Upper lobe of right lung (tissue), 1 donor: ENCODE measurements around the gene KRTAP9-8. TPM values are rescaled to one million over a fixed set of nuclear protein-coding genes. Genes with fewer than 3 reads are reported as not detected.
"Not testable (repeated sequence)": the region's sequence is repeated elsewhere in the genome, so short reads cannot be mapped to it uniquely, and the experiment has no call there.

Experiments
- ATAC-seq: fragments of 200-7000 bp; cut with Tn5 transposase; one replicate; pipeline ENCODE4 v1.9.1; 2020; ENCODE audit warnings: mild to moderate bottlenecking, moderate library complexity
- DNase-seq: peaks from one replicate; pipeline ENCODE4 v3.0.0-alpha.2; 2020
- H3K27ac ChIP-seq: fragments of 200-600 bp; one replicate; pipeline ENCODE4 v1.8.0; 2022
- H3K27me3 ChIP-seq: fragments of 200-600 bp; one replicate; pipeline ENCODE4 v1.8.0; 2022; ENCODE audit warnings: mild to moderate bottlenecking
- H3K36me3 ChIP-seq: fragments of 200-600 bp; one replicate; pipeline ENCODE4 v1.8.0; 2022
- H3K4me1 ChIP-seq: fragments of 200-600 bp; one replicate; pipeline ENCODE4 v1.8.0; 2022
- H3K4me3 ChIP-seq: fragments of 200-600 bp; one replicate; pipeline ENCODE4 v1.8.0; 2022; ENCODE audit warnings: mild to moderate bottlenecking
- H3K9me3 ChIP-seq: fragments of 200-600 bp; one replicate; pipeline ENCODE4 v1.8.0; 2022
- CTCF ChIP-seq: fragments of 200-600 bp; IDR thresholded peaks from one replicate; pipeline ENCODE4 v1.8.0; 2022; ENCODE audit warnings: antibody characterized with exemption
- intact Hi-C: fragments of 100-400 bp; cut with DNase I; formaldehyde crosslinking; loops from one replicate; pipeline ENCODE4 v1.11.0; 2022
- total RNA-seq: library from RNA; stranded (reverse); fragmentation: NEBNext Ultra II Directional; extraction: Animal tissue kit (Norgen Biotek cat#: 25700); gene quantifications from one replicate; pipeline ENCODE4 v1.2.1, GENCODE V29; 2021
- donor health status: DM: no; HTN: yes; CAD: no; lungs with severe emphysema.

Gene KRTAP9-8
- total RNA-seq, 1 donor from 2014 or later: not detected

DNA sequence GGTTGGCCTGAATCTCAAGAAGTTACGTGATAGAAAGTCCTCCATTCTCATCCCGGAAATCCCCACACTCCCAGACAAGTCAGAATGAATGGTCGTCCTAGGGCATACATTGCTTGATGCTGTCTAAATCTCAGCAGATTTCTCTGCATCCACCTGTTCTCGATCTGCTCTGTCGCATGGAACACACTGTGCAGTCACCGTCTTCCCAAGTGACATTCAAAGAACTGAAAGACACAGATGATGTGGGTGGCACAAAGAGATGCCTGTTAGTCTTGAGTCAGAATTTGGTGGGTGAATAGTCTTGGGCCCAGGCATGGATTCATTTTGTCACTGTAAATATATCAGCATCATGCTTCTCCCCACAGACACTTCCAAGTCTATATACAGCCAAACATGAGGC is 6.1 kb upstream of the KRTAP9-8 start:
- intact Hi-C loops: no loop called here
- H3K4me3 ChIP-seq: no peak overlapping the region
- H3K27ac ChIP-seq: no peak overlapping the region
- H3K9me3 ChIP-seq: no peaks in the 10 kb centered on the region
- no peak for TF ChIP-seq CTCF
- ATAC-seq: no peak
- peaks cover 5% of the 10 kb centered on the region for H3K27me3 ChIP-seq
- no peaks in the 10 kb centered on the region for H3K4me1 ChIP-seq
- no peak for DNase-seq
- H3K36me3 ChIP-seq: no peaks in the 10 kb centered on the region

DNA sequence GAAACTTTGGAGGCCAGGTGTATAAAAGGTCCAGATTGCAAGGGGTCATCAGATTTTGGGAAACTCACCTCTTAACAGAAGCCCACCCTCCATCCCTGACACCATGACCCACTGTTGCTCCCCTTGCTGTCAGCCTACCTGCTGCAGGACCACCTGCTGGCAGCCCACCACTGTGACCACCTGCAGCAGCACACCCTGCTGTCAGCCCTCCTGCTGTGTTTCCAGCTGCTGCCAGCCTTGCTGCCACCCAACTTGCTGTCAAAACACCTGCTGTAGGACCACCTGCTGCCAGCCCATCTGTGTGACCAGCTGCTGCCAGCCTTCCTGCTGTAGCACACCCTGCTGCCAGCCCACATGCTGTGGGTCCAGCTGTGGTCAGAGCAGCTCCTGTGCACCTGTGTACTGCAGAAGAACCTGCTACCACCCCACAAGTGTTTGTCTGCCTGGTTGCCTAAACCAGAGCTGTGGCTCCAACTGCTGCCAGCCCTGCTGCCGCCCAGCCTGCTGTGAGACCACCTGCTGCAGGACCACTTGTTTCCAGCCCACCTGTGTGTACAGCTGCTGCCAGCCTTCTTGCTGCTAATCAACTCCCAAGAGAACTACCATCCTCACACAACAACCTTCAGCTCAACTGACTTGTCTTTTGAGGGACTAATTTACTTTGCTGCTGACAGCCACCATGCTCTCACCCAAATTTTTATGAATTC is 5.2 kb upstream of the KRTAP9-8 start, which contains the start of gene KRTAP9-3:
Gene KRTAP9-3, plus strand, starts transcription at position 51 of the 707 bp plus-strand sequence. Its CDS starts 53 bp downstream, at position 104.
- intact Hi-C loops, DNase-seq, H3K4me3 ChIP-seq, ATAC-seq, H3K4me1 ChIP-seq, H3K36me3 ChIP-seq, H3K27me3 ChIP-seq, H3K9me3 ChIP-seq, H3K27ac ChIP-seq: not testable (repeated sequence)

GRCh38 chr17:41237116-41237515 is 683 bp upstream of the KRTAP9-8 start:
- H3K27me3 ChIP-seq, H3K27ac ChIP-seq, H3K4me1 ChIP-seq, H3K36me3 ChIP-seq, DNase-seq, H3K4me3 ChIP-seq, H3K9me3 ChIP-seq, intact Hi-C loops, ATAC-seq: not testable (repeated sequence)

GRCh38 chr17:41246995-41247787 is 9.4 kb downstream of the KRTAP9-8 start:
- H3K36me3 ChIP-seq, ATAC-seq, H3K4me3 ChIP-seq, H3K27me3 ChIP-seq, DNase-seq, intact Hi-C loops, H3K9me3 ChIP-seq, H3K4me1 ChIP-seq, H3K27ac ChIP-seq: not testable (repeated sequence)

GRCh38 chr17:41249637-41250240 is 11.9 kb downstream of the KRTAP9-8 start, which contains the start of gene KRTAP9-4:
KRTAP9-4 (plus strand) TSS chr17:41249687; CDS start chr17:41249721, 34 bp downstream.
- H3K4me1 ChIP-seq, ATAC-seq, H3K36me3 ChIP-seq, H3K9me3 ChIP-seq, H3K27ac ChIP-seq, intact Hi-C loops, H3K27me3 ChIP-seq, DNase-seq, H3K4me3 ChIP-seq: not testable (repeated sequence)

DNA sequence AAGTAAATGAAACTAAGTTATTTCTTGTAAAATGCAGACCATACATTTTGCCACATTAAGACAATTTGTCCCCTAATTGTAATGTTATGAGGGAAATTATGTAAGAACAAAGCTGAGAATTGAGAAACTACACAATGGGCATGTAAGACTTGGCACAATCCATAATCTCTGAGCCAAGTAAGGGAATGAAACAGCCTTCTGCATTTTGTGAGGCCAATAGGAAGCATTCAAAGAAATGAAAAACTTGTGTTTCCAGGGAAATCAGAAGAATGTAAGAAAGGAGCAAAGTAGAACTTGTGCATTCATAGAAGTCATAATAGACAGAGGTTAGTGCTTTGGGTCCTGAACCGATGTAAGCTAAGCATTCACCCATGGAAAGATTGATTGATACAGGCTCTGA is 13.5 kb downstream of the KRTAP9-8 start:
- Histone ChIP-seq H3K36me3 (no peaks in the 10 kb centered on the region), H3K27me3 (peaks cover under 1% of the 10 kb centered on the region), H3K4me1 (no peaks in the 10 kb centered on the region), H3K27ac (no peak overlapping the region), H3K4me3 (no peak overlapping the region), H3K9me3 (no peaks in the 10 kb centered on the region)
- ATAC-seq (no peak), DNase-seq (no peak)
- intact Hi-C loops: no loop called here
- no peak for TF ChIP-seq CTCF

DNA sequence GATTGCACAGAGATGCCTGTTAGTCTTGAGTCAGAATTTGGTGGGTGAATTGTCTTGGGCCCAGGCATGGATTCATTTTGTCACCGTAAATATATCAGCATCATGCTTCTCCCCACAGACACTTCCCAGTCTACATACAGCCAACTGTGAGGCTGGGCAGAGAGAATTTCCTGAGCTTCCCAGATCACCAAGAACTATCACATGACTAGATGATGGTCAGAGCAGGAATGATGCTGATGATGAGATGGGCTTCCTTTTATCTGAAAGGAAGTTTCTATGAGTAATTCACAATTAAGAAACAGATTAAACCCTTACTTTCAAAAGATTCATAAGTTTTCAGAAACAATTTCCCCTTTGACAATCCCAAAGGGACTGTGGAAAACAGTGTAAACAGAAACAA is 17.1 kb downstream of the KRTAP9-8 start:
- Histone ChIP-seq H3K27ac (no peak overlapping the region), H3K9me3 (no peaks in the 10 kb centered on the region), H3K4me1 (no peaks in the 10 kb centered on the region), H3K4me3 (no peak overlapping the region), H3K27me3 (peaks cover 11% of the 10 kb centered on the region), H3K36me3 (no peaks in the 10 kb centered on the region)
- no peak for DNase-seq
- intact Hi-C loops: no loop called here
- no peak for TF ChIP-seq CTCF
- no peak for ATAC-seq

GRCh38 chr17:41255381-41256290 is 17.8 kb downstream of the KRTAP9-8 start, which contains the start of gene KRTAP9-9:
KRTAP9-9 (plus strand) TSS chr17:41255384.
- H3K4me3 ChIP-seq, ATAC-seq, DNase-seq, H3K4me1 ChIP-seq, H3K9me3 ChIP-seq, H3K27ac ChIP-seq, intact Hi-C loops, H3K36me3 ChIP-seq: not testable (repeated sequence)
- H3K27me3 ChIP-seq: peaks cover 11% of the 10 kb centered on the region
